ENCODE data around the gene CORO2B.

CORO2B gene

GRCh38 chr15:68773036-68773435 is 194.2 kb downstream of the CORO2B start:
- no peak for TF ChIP-seq CTCF (IDR thresholded peaks at IDR 0.05; ENCODE audit: insufficient read depth, low read depth, low read length, missing control alignments)
- H3K4me3 ChIP-seq (ENCODE audit: low read depth, low read length), result no peak overlapping the region
- no peak for DNase-seq (ENCODE audit: low read depth)

DNA sequence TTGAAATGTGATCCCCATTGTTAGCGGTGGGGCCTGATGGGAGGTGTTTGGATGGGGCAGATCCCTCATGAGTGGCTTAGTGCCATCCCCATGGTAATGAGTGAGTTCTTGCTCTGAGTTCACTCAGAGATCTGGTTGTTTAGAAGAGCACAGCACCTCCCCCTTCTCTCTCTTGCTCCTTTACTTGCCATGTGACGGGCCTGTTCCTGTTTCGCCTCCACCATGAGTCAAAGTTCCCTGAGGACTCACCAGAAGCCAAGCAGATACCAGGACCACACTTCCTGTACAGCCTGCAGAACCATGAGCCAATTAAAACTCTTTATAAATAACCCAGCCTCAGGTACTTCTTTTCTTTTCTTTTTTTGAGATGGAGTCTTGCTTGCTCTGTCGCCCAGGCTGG is 195.3 kb downstream of the CORO2B start:
- no peak overlapping the region for H3K4me3 ChIP-seq (ENCODE audit: low read depth, low read length)
- DNase-seq (ENCODE audit: low read depth), result no peak
- TF ChIP-seq CTCF (IDR thresholded peaks at IDR 0.05; ENCODE audit: insufficient read depth, low read depth, low read length, missing control alignments), result no peak

DNA sequence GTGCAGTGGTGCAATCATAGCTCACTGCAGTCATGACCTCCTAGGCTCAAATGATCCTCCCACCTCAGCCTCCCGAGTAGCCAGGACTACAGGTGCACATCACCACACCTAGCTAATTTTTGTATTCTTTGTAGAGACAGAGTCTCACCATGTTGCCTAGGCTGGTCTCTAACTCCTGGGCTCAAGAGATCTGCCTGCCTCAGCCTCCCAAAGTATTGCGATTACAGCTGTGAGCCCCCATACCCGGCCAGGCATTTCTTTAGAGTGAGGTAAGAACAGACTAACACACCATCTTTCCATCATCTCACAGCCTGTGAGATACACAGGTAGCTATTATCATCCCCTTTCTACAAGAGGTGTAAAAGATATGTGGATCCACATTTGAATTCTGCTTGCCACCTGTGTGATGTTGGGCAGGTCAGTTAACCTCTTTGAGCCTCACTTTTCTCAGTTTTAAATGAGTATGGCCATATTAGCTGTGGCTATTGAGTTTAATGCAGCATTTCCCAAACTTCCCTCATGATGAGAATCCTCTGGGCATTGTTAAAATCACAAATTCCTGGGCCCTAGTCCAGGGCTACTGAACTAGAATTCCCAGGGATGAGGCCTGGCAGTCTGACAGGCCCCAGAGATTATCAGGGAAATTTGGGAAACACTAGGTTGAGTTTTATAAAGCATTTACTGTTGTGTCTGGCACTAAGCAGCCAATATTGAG is 195.9 kb downstream of the CORO2B start:
- H3K4me3 ChIP-seq (ENCODE audit: low read depth, low read length), result no peak overlapping the region
- no peak for DNase-seq (ENCODE audit: low read depth)
- TF ChIP-seq CTCF (IDR thresholded peaks at IDR 0.05; ENCODE audit: insufficient read depth, low read depth, low read length, missing control alignments), result no peak

GRCh38 chr15:68775236-68775577 is 196.4 kb downstream of the CORO2B start:
- H3K4me3 ChIP-seq (ENCODE audit: low read depth, low read length), result no peak overlapping the region
- TF ChIP-seq CTCF (IDR thresholded peaks at IDR 0.05; ENCODE audit: insufficient read depth, low read depth, low read length, missing control alignments), result no peak
- DNase-seq (ENCODE audit: low read depth), result no peak

DNA sequence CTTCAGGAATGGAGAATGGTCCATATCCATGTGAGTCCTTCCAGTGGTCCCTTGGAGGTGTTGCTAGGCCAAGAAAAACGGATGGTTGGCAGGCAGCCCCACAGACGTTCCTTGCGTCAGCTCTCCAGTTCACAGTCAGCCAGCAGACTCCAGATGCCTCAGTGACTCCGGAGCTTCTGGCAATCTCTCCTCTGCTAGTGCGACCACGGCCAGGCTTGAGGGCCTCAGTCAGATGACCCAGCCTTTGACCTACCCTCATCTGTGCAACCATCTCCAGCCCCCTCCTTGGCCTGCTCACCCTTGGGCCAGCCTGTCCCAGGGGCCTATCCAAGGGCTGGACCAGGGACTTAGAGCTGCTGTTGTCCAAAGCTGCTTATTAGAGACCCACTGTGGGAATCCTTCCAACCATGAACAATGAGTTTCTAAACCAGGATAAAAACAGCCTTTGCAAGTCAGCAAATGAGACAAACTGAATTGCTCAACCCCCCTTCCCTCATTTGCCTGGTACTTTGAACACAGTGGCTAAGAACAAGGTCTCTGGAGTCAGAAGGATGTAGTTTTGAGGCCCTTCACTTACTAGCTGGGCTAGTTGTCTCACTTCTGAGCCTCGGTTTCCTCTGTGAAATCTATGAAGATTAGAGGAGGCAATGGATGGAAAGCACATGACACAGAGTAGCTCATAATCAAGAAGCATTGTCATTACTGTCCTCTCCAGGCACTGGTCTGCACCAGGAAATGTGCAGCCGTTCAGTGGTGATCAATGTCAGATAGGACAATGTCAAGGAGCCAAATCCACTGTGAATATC is 197.1 kb downstream of the CORO2B start:
- no peak for TF ChIP-seq CTCF (IDR thresholded peaks at IDR 0.05; ENCODE audit: insufficient read depth, low read depth, low read length, missing control alignments)
- DNase-seq (ENCODE audit: low read depth), result no peak
- H3K4me3 ChIP-seq (ENCODE audit: low read depth, low read length), result no peak overlapping the region

DNA sequence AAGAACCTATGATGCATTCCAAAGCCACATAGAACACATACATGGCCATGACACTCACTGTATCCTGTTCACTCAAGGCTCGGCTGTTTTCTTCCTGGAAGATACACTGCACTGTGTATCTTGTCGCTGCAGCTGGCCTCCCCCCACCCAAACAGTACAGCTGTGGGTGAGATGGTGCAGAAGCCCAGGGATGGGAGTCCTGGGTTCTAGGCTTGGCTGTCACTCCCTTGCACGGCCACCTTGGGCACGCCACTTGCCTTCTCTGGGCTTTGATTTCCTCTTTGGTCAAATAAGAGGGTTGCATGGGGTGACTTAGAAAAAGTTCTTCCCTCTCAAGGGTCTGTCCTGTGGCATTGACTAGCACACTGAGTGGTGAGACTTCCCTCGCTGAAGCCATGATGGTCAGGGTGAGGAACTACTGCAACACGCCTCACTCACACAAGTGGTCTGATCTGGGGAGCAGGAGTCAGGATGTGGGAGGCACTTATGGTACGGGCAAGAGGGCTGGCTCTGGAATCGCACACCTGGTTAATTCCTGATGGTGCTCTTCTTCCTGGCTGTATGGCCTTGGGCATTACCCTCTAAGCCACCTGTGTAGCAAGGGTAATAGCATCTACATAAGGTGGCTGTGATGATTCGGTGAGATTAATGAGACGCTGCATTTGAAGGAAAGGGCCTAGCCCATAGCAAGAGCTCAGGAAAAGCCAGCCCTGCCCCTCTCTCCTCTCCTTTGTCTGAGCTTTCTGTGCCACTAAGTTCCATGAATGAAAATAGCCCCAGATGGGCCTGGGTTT is 197.9 kb downstream of the CORO2B start:
- DNase-seq (ENCODE audit: low read depth), result no peak
- TF ChIP-seq CTCF (IDR thresholded peaks at IDR 0.05; ENCODE audit: insufficient read depth, low read depth, low read length, missing control alignments), result no peak
- no peak overlapping the region for H3K4me3 ChIP-seq (ENCODE audit: low read depth, low read length)

All from GM12865 (cell line).